Activated CD4-positive, alpha-beta T cell treated with anti-CD3 and anti-CD28 coated beads for 48 hours (primary cell): Measurements from ENCODE around the gene PRDX2.
"Not testable (repeated sequence)": the region's sequence is repeated elsewhere in the genome, so short reads cannot be mapped to it uniquely, and the experiment has no call there.

Experiments used
- DNase-seq: peaks from one replicate; pipeline ENCODE4 v3.0.0-alpha.2; 2020

Gene PRDX2

DNA sequence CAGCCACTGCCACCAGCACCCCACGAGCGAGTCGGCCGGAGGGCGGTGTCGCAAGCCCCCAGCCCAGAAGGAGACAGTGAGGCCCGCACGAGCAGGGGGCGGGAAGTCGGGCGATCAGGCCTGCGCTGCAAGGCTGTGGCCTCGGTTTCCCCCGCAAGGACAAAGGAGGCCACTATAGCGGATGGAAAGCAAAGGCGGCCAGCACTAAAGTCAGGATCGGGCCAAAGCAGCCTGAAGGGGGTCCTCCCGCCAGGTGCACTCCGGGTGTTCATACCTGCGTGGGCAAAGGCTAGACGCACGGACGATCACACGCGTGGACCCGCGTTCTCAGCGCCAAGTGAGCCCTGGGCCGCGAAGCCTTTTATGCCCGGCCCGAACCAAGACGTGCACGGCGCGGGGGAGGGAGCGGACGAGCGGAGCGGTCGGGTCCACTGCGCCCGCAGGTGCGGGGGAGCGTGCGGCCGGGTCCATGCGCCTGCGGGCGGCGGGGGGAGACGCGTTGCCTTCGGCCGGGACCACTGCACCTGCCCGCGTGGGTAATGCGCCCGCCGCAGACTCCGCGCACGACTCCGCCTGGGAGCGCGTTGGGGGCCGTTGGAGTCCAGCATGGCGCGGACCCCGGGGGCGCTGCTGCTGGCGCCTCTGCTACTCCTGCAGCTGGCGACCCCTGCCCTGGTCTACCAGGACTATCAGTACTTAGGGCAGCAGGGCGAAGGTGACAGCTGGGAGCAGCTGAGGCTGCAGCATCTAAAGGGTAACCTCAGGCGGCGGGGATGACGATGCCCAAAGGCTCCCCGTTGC lies at the start of gene PRDX2, which contains the start of gene THSD8:
TSS of gene PRDX2 (minus strand) at position 335 of the 801 bp plus-strand sequence. CDS start 539 bp downstream, outside the sequence.
TSS of gene THSD8 (plus strand) at position 604 of the 801 bp plus-strand sequence. CDS start at position 607, 3 bp downstream.
- peak; percentile 88 for DNase-seq

GRCh38 chr19:12847159-12848139 lies 45.8 kb upstream of the PRDX2 start:
- DNase-seq: peak; percentile 92

- not testable (repeated sequence) for DNase-seq
These were observed 45.0 kb upstream of the PRDX2 start for GRCh38 chr19:12846613-12847012.

DNA sequence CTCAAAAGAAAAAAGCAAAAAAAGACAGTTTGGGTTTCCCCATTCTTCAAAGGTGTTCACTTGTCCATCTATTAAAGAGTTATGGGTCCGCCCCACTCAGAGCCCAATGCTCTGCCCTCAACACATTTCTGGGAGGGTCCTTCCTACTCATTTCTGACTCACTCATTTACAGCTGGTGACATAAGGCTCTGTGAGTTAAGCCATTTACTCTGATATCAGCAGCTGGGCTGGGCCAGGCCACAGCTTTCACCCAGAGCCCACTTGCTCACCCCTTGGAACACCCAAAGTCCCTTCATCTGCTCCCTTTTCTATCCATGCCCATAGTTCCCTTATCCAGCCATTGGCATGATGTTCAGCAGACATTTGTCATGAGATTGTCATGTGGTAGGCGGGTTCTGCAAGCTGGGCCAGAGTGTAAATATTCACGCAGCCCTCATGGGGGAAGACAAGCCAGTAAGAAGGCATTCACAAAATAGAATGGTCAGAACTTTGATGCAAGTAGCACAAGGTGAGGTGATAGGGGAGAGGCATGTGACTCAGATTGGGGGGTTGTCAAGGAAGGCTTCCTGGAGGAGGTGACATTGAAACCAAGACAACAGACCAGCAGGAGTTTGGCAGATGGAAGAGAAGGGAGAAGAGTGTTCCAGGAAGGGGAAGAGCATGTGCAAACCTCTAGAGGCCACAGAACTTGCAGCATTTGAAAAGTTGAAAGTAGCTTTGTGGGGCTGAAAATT lies 42.6 kb upstream of the PRDX2 start:
- DNase-seq: no peak

DNA sequence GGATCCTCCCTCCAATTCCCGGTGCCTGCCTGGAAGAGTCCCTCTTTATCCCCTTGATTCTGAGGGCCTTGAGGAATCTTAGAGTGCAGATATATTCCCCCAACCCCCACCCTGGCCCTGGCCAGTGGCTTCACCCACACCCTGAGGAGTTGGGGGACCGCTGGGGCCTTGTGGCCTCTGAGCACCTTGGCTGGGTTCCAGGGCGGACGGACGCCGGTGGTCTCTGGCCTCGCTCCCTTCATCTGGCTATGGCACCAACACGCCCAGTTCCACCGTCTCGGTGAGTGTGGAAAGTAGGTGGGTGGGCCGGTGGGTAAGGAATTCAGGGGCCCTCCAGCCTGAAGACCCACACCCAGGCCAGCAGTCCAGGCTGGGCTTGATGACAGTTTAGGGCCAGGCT lies 41.7 kb upstream of the PRDX2 start:
- no peak for DNase-seq

GRCh38 chr19:12842511-12842910 lies 40.9 kb upstream of the PRDX2 start:
- DNase-seq: no peak

DNA sequence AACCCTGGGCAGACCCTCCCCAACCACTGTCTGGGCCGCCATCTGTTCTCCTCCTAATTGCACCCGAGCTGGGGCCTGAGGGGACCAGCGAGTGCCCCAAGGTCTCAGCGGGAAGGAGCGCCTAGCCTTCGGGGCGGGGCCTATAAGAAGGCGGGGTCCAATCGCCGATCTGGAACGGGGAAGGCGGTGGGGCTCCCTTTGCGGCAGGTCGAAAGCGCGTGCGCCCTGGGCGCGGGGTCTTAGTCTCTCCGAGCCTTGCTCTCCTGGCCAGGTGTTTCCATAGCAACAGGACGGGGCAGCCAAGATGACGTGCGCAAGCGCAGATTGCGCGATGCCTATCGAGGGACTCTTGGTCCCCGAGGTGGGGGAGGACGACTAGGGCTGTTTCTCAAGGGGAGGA lies 39.5 kb upstream of the PRDX2 start:
- DNase-seq: peak; percentile 48

DNA sequence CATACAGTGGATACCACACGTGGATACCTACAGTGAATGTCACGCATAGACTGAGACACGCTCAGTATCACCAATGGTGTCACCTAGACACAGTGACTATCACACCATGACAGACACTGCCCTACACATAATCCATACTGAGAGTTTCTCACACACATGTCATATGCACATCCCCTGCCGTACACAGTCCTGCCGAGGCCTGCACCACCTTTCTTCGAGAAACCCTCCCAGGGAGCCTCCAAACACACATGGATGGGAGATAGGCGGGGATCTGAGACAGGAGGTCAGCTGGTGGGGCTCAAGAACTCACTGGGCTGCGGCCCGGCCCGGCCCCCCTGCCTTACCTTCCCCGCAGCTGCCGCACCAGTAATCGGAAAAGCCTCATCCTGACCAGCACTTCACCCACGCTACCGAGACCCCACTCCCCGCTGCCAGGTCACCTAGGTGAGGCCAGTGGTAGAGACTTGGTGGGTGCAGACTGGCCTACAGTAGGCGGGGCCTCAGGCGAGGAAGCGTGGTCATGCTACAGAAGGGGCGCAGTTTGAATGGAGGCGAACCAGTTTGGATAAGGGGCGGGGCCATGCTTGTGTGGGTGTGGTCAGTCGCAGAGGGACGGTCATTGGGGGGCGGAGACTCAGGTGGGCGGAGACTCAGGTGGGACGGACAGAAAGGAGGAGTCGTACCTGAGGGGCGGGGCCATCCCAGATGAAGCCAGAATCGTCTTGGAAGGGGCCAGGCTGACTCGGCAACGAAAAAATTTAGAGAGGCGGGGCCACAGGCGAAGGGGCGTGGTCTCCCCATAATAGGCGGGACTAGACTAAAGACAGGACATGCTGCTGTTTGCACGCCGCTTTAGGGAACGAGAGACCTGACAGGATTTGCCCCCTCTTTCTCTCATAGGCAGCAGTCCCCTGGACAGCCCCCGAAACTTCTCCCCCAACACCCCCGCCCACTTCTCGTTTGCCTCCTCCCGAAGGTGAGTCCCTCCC lies 38.8 kb upstream of the PRDX2 start:
- peak; percentile 86 for DNase-seq

DNA sequence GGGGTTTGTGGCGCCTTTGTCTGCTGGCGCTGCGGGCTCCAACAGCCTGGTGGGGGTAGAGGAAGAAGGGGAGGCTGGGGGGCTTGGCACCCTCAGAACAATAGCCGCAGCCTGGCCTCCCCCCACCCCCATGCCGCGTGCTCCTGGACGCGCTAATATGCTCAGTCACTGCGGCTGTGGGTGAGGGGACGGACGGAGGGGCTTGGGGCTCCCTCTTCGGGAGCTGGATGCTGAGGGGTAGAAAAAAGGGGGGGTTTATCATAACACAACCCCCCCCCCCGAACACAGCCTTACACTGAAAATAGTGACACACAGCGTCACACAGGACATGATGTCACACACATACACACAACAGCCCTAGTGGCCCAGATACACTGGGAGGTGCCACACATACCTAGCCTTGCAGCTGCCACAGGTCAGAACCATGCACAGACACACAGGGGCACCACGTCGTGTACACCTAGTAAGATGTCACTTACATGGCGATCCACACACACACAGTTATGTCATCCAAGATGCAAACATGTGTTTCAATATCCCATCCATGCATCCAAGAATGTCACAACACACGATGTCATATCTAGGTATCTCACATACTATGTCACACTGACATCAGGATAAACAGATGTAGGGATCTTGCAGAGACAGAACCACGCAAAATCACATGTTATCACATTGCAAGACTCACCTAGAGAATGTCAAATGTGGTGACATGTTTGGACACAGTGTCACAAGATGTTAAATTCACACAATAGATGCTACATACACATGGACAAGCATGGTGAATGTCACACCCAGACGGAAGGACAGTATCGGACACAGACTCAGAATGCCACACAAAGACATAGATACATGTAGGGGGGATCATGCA lies 37.5 kb upstream of the PRDX2 start:
- peak; percentile 44 for DNase-seq

- peak; percentile 64 for DNase-seq
These were observed 36.7 kb upstream of the PRDX2 start, which contains the start of gene MAST1 for GRCh38 chr19:12838182-12838885. Gene MAST1 (plus strand): TSS chr19:12838515. CDS start chr19:12838573, 58 bp downstream.

DNA sequence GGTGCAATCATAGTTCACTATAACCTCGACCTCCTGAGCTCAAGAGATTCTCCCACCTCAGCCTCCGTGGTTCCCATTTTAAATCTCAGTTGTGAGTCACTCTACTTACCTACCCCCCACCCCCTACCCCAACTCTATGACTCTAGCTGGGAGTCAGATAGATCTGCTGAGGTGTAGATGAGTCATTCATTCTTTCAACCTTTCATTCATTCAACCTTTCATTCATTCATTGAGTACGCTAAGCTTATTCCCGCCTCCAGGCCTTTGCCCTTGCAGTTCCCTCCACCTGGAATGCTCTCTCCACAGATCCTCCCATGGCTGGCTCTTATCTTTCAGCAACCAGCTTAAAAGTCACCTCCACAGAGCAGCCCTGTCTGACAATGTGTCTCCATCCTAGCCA lies 35.6 kb upstream of the PRDX2 start:
- DNase-seq: peak; percentile 33

GRCh38 chr19:12836529-12836863 lies 34.9 kb upstream of the PRDX2 start:
- no peak for DNase-seq

DNA sequence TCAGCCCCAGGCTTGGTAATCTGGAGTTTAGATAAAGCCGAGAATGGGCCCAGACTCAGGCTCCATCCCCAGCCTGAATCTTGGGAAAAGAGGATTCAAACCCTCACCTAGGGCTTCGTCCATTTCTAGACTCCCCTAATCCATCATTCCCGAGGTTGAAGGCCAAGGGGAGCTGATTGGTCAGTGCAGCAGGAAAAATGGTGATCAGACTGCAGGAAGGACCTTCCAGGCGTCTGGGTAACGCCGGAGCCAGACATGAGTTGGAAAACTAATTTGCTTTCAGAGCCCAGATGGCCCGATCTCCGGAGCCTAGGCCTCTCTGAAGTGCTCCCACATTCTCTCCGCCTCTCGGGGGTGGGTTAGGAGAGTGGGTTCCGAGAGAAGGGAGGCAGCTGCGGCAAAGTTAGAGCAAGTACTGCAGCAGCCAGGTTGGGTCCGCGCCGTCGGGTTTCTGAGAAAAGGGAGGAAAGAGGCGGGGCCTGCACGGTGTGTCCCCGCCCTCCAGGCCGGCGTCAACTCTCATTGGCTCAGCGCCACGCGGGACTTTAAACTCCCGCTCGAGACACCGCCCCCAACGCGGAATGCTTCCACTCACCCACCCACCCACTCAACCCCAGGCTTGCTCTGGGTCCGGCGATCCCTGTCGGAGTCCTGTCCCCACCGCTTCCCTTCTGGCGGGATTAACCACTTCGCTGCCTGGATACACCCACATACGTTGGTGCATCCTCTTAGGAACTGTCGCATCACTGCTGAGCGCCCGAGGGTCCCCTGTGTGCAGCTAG lies 33.6 kb upstream of the PRDX2 start:
- DNase-seq: peak; percentile 64

DNA sequence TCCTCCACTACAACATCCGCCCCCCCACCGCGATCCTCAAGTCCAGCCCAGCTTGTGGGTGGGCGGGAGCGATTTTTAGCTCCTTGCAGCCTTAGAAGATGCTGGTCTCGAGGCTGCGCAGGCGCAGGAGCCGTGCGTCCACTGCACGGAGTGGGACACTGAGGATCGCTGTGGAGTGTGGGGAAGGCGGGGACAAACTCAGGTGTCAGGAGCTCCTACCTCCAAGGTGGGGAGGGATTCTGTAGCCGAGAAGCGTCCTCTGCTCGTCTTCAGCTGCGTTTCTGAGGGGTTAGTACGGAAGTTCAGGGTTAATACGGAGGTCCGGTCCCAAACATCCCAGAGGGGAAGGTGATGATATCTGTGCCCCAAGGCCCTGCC lies 33.0 kb upstream of the PRDX2 start, which contains the start of gene RTBDN:
TSS of gene RTBDN (minus strand) at position 14 of the 378 bp plus-strand sequence. CDS start 4,600 bp downstream, outside the sequence.
- DNase-seq: peak; percentile 12

- peak; percentile 51 for DNase-seq
These were observed 32.4 kb upstream of the PRDX2 start for GRCh38 chr19:12833738-12834565.

DNA sequence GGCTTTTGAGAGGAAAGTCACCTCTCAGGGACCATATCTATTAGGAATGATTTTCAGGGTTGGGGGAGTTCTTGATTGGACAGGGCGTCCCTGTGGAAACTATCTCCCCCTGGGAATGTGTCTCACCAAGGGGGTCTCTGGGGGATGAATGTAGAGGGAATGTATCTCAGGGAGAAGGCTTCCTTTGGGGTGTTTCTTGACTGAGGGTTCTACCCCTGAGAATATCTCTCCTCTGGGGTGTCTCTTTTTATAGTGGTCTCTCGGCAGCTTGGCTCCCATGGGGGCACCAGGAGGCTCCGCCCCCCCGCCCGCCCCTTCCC lies 31.8 kb upstream of the PRDX2 start:
- DNase-seq: no peak

DNA sequence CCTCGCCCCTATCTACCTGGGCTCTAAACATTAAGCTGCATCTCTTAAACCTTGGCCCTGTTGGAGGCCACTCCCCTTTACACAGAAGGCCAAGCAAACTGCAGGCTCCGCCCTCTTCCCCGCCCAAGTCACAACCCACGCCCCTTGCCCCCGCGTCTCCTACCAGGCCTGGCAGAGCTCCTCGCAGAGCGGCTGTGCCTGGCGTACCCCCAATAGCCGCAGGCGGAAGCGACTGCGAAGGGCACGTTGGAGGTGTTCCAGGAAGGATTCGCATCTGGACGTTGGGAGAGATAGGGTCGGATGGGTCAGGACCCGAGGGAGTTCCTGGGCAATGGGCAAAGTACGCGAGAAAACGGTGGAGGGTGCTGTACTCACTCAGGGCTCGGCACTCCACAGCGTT lies 26.9 kb upstream of the PRDX2 start:
- peak; percentile 67 for DNase-seq
